Liver (tissue), 9 donors: ENCODE measurements around the gene KCNIP4. TPM values are rescaled to one million over a fixed set of nuclear protein-coding genes. Genes with fewer than 3 reads are reported as not detected.

ENCODE experiments used
- DNase-seq: peaks from one replicate; pipeline ENCODE4 v3.0.0-alpha.2; 2017; ENCODE audit warnings: low spot score
- H3K27ac ChIP-seq, 2 donors: one replicate each; pipeline ENCODE4 v1.7.0; 2013; ENCODE audit warnings: inconsistent platforms in 2 of 2, low read length in 2 of 2, control low read depth in 1 of 2, low read depth in 1 of 2, mild to moderate bottlenecking in 1 of 2
- H3K27me3 ChIP-seq, 4 donors: one replicate each; pipeline versions ENCODE4 v1.6.1 to v1.7.0; 2013; ENCODE audit warnings: low read length in 3 of 4, inconsistent platforms in 1 of 4, mild to moderate bottlenecking in 1 of 4, moderate library complexity in 1 of 4; ENCODE audit not compliant: control insufficient read depth in 4 of 4, insufficient read depth in 4 of 4
- H3K36me3 ChIP-seq, 4 donors: one replicate each; pipeline versions ENCODE4 v1.6.1 to v1.7.0; 2013; ENCODE audit warnings: low read length in 3 of 4, mild to moderate bottlenecking in 3 of 4, low read depth in 1 of 4, moderate library complexity in 1 of 4; ENCODE audit not compliant: control insufficient read depth in 4 of 4, insufficient read depth in 3 of 4
- H3K4me1 ChIP-seq, 4 donors: one replicate each; pipeline versions ENCODE4 v1.6.1 to v1.7.0; 2013; ENCODE audit warnings: low read length in 3 of 4, mild to moderate bottlenecking in 3 of 4, moderate library complexity in 1 of 4; ENCODE audit not compliant: control insufficient read depth in 4 of 4, insufficient read depth in 4 of 4
- H3K4me3 ChIP-seq, 3 donors: one replicate each; pipeline versions ENCODE4 v1.6.1 to v1.7.0; 2013; ENCODE audit warnings: low read length in 3 of 3, control low read depth in 1 of 3, low read depth in 1 of 3, mild to moderate bottlenecking in 1 of 3
- H3K9ac ChIP-seq, 2 donors: one replicate each; pipeline ENCODE4 v1.7.0; 2013; ENCODE audit warnings: low read length in 2 of 2, mild to moderate bottlenecking in 2 of 2, moderate library complexity in 2 of 2, control low read depth in 1 of 2, low read depth in 1 of 2
- H3K9me3 ChIP-seq, 4 donors: one replicate each; pipeline versions ENCODE4 v1.6.1 to v1.7.0; 2013; ENCODE audit warnings: low read length in 3 of 4; ENCODE audit not compliant: control insufficient read depth in 4 of 4
- EGR1 ChIP-seq, 2 donors: IDR thresholded peaks; 2 replicates each; pipeline ENCODE4 v1.6.1; 2016 to 2018; ENCODE audit warnings: antibody characterized with exemption in 2 of 2, low read depth in 2 of 2
- FOXA1 ChIP-seq: IDR thresholded peaks from 2 replicates; pipeline ENCODE4 v1.6.1; 2016; ENCODE audit warnings: antibody characterized with exemption
- FOXA2 ChIP-seq: IDR thresholded peaks from 2 replicates; pipeline ENCODE4 v1.6.1; 2016; ENCODE audit warnings: antibody characterized with exemption
- GABPA ChIP-seq, 2 donors: IDR thresholded peaks in 1 of 2; conservative IDR thresholded peaks in 1 of 2; 2 replicates each; pipeline ENCODE4 v1.6.1; 2016; ENCODE audit warnings: antibody characterized with exemption in 2 of 2, mild to moderate bottlenecking in 1 of 2, moderate library complexity in 1 of 2
- HNF4A ChIP-seq, 2 donors: conservative IDR thresholded peaks; 2 replicates each; pipeline ENCODE4 v1.6.1; 2016; ENCODE audit warnings: antibody characterized with exemption in 2 of 2, mild to moderate bottlenecking in 2 of 2
- HNF4G ChIP-seq: IDR thresholded peaks from 2 replicates; pipeline ENCODE4 v1.6.1; 2016; ENCODE audit warnings: antibody characterized with exemption
- JUND ChIP-seq, 2 donors: IDR thresholded peaks; 2 replicates each; pipeline ENCODE4 v1.6.1; 2016; ENCODE audit warnings: antibody characterized with exemption in 2 of 2
- NR2F2 ChIP-seq: IDR thresholded peaks from 2 replicates; pipeline ENCODE4 v1.6.1; 2016; ENCODE audit warnings: antibody characterized with exemption
- RAD21 ChIP-seq, 2 donors: IDR thresholded peaks; 2 replicates each; pipeline ENCODE4 v1.6.1; 2016; ENCODE audit warnings: antibody characterized with exemption in 2 of 2, mild to moderate bottlenecking in 2 of 2
- RXRA ChIP-seq, 2 donors: IDR thresholded peaks; 2 replicates each; pipeline ENCODE4 v1.6.1; 2017 to 2018; ENCODE audit warnings: antibody characterized with exemption in 2 of 2, mild to moderate bottlenecking in 1 of 2
- SP1 ChIP-seq: IDR thresholded peaks from 2 replicates; pipeline ENCODE4 v1.6.1; 2018; ENCODE audit warnings: antibody characterized with exemption, mild to moderate bottlenecking
- TAF1 ChIP-seq: conservative IDR thresholded peaks from 2 replicates; pipeline ENCODE4 v1.6.1; 2016; ENCODE audit warnings: antibody characterized with exemption, mild to moderate bottlenecking
- YY1 ChIP-seq: IDR thresholded peaks from 2 replicates; pipeline ENCODE4 v1.6.1; 2016; ENCODE audit warnings: antibody characterized with exemption, mild to moderate bottlenecking
- ZBTB33 ChIP-seq: IDR thresholded peaks from 2 replicates; pipeline ENCODE4 v1.6.1; 2016; ENCODE audit warnings: antibody characterized with exemption
- WGBS: extraction: QIAGEN DNeasy Blood & Tissue Kit; methylation state at CpG from one replicate; pipeline ENCODE4 v1.1.7; 2013; 5-methylcytosine and 5-hydroxymethylcytosine counted together
- polyA plus RNA-seq, 2 donors: library from polyadenylated mRNA; stranded (reverse) in 1 of 2; unstranded in 1 of 2; fragments of 200-250 nt in 1 of 2; fragments of >200 nt in 1 of 2; fragmentation: Nextera tagmentation in 1 of 2; extraction: Ambion mirVana in 1 of 2; gene quantifications; one replicate each; pipeline versions ENCODE4 v1.2.1 to v1.2.3, GENCODE V29; 2013 to 2015
- total RNA-seq, 2 donors: library from RNA; depleted of rRNA; stranded (reverse); fragments of >200 nt; gene quantifications; one replicate each; pipeline ENCODE4 v1.2.3, GENCODE V29; 2014
- TF ChIP-seq, protein P1 (sequence below): IDR thresholded peaks from 2 replicates; pipeline ENCODE4 v1.6.1; 2016; ENCODE audit warnings: antibody characterized with exemption
- TF ChIP-seq, protein P2 (sequence below): fragments of 150-350 bp; IDR thresholded peaks from 2 replicates; pipeline ENCODE4 v1.5.1; 2017; ENCODE audit warnings: improper control_type of control experiment, low read depth, low read length; ENCODE audit not compliant: missing input control
- TF ChIP-seq, protein P3 (sequence below): IDR thresholded peaks from 2 replicates; pipeline ENCODE4 v1.6.1; 2016; ENCODE audit warnings: antibody characterized with exemption, mild to moderate bottlenecking
- TF ChIP-seq, protein P4 (sequence below): IDR thresholded peaks from 2 replicates; pipeline ENCODE4 v1.6.1; 2016; ENCODE audit warnings: antibody characterized with exemption
- donor health status: healthy.
- donor health status: healthy.
- donor health status: healthy.
- donor health status: healthy.
- donor health status: healthy.

The KCNIP4 gene
- total and polyA plus RNA-seq, 4 donors = 0.08 to 0.14 TPM; not detected in 2

- TF ChIP-seq JUND (IDR thresholded peaks at IDR 0.05) (no peak), EGR1 (IDR thresholded peaks at IDR 0.05; ENCODE audit: low read depth in 2 of 2) (no peak), ZBTB33 (no peak), RXRA (IDR thresholded peaks at IDR 0.05) (no peak), RAD21 (IDR thresholded peaks at IDR 0.05) (no peak), HNF4G (no peak), GABPA (IDR thresholded peaks at IDR 0.05 in 1 of 2, conservative IDR thresholded peaks at IDR 0.05 in 1 of 2) (no peak)
- TF ChIP-seq, protein P1, sequence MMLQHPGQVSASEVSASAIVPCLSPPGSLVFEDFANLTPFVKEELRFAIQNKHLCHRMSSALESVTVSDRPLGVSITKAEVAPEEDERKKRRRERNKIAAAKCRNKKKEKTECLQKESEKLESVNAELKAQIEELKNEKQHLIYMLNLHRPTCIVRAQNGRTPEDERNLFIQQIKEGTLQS = no peak
Measured at GRCh38 chr4:21248331-21248730, 700.2 kb downstream of the KCNIP4 start (continued).

DNA sequence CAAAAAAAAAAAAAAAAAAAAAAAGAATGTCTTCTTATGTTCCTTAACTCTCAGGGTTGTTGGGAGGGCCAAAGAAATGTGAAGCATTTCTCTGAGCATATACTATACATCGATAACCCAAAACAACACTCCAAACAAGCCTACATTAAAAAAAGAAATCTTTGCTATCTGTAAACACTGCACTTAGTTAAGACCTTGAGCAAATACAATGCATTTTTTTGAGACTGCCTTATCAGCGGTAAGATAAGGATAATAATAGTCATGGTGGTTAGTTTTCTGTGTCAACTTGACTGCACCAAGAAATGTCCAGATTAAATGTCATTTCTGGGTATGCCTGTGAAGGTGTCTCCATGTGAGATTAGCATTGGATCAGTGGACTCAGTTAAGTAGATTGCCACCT is 706.4 kb downstream of the KCNIP4 start:
- Histone ChIP-seq H3K27ac (no peak overlapping the region), H3K9ac (no peak overlapping the region), H3K27me3 (no peaks in the 10 kb centered on the region), H3K4me1 (no peaks in the 10 kb centered on the region), H3K4me3 (no peak overlapping the region), H3K36me3 (no peaks in the 10 kb centered on the region), H3K9me3 (no peaks in the 10 kb centered on the region)
- no peak for DNase-seq
- 53% methylated on average over 2 of the region's 2 CpGs for WGBS
- TF ChIP-seq, protein P2, sequence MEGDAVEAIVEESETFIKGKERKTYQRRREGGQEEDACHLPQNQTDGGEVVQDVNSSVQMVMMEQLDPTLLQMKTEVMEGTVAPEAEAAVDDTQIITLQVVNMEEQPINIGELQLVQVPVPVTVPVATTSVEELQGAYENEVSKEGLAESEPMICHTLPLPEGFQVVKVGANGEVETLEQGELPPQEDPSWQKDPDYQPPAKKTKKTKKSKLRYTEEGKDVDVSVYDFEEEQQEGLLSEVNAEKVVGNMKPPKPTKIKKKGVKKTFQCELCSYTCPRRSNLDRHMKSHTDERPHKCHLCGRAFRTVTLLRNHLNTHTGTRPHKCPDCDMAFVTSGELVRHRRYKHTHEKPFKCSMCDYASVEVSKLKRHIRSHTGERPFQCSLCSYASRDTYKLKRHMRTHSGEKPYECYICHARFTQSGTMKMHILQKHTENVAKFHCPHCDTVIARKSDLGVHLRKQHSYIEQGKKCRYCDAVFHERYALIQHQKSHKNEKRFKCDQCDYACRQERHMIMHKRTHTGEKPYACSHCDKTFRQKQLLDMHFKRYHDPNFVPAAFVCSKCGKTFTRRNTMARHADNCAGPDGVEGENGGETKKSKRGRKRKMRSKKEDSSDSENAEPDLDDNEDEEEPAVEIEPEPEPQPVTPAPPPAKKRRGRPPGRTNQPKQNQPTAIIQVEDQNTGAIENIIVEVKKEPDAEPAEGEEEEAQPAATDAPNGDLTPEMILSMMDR = no peak
- no peak for TF ChIP-seq HNF4G
- TF ChIP-seq, protein P3, sequence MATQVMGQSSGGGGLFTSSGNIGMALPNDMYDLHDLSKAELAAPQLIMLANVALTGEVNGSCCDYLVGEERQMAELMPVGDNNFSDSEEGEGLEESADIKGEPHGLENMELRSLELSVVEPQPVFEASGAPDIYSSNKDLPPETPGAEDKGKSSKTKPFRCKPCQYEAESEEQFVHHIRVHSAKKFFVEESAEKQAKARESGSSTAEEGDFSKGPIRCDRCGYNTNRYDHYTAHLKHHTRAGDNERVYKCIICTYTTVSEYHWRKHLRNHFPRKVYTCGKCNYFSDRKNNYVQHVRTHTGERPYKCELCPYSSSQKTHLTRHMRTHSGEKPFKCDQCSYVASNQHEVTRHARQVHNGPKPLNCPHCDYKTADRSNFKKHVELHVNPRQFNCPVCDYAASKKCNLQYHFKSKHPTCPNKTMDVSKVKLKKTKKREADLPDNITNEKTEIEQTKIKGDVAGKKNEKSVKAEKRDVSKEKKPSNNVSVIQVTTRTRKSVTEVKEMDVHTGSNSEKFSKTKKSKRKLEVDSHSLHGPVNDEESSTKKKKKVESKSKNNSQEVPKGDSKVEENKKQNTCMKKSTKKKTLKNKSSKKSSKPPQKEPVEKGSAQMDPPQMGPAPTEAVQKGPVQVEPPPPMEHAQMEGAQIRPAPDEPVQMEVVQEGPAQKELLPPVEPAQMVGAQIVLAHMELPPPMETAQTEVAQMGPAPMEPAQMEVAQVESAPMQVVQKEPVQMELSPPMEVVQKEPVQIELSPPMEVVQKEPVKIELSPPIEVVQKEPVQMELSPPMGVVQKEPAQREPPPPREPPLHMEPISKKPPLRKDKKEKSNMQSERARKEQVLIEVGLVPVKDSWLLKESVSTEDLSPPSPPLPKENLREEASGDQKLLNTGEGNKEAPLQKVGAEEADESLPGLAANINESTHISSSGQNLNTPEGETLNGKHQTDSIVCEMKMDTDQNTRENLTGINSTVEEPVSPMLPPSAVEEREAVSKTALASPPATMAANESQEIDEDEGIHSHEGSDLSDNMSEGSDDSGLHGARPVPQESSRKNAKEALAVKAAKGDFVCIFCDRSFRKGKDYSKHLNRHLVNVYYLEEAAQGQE = no peak
- TF ChIP-seq FOXA2 = no peak
- no peak for TF ChIP-seq FOXA1
- TF ChIP-seq, protein P4, sequence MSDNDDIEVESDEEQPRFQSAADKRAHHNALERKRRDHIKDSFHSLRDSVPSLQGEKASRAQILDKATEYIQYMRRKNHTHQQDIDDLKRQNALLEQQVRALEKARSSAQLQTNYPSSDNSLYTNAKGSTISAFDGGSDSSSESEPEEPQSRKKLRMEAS = no peak
- TF ChIP-seq SP1 = no peak
- no peak for TF ChIP-seq RAD21 (IDR thresholded peaks at IDR 0.05)
- no peak for TF ChIP-seq GABPA (IDR thresholded peaks at IDR 0.05 in 1 of 2, conservative IDR thresholded peaks at IDR 0.05 in 1 of 2)
- TF ChIP-seq TAF1 = no peak
- no peak for TF ChIP-seq RXRA (IDR thresholded peaks at IDR 0.05)
- no peak for TF ChIP-seq EGR1 (IDR thresholded peaks at IDR 0.05; ENCODE audit: low read depth in 2 of 2)
- no peak for TF ChIP-seq NR2F2
- TF ChIP-seq ZBTB33 = no peak
- no peak for TF ChIP-seq HNF4A (conservative IDR thresholded peaks at IDR 0.05)
- TF ChIP-seq JUND (IDR thresholded peaks at IDR 0.05) = no peak
- TF ChIP-seq, protein P1 = no peak
- TF ChIP-seq YY1 = no peak
